WTC11 (cell line): ENCODE data around the gene GPR26. TPM values are rescaled to one million over a fixed set of nuclear protein-coding genes. Genes with fewer than 3 reads are reported as not detected.

ENCODE experiments used
- ATAC-seq: fragments of 200-7000 bp; cut with Tn5 transposase; 2 replicates; pipeline ENCODE4 v1.10.0; 2021; ENCODE audit warnings: mild to moderate bottlenecking, moderate library complexity
- CTCF ChIA-PET: fragments of 300-600 bp; sonication (Branson Sonifier 250); formaldehyde crosslinking; loops from one replicate; lab custom pipeline; 2021; ENCODE audit warnings: antibody characterized with exemption; lab: Charles Lee
- POLR2A ChIA-PET: fragments of 350-600 bp; sonication (Branson Sonifier 250); formaldehyde crosslinking; loops from one replicate; lab custom pipeline; 2021; ENCODE audit warnings: antibody characterized with exemption; lab: Charles Lee
- DNase-seq: peaks from one replicate; pipeline ENCODE4 v3.0.0; 2021; ENCODE audit warnings: low spot score
- H3K27ac Mint-ChIP-seq: 2 replicates; pipeline ENCODE4 v1.8.0; 2021; ENCODE audit warnings: mixed read lengths
- H3K27me3 Mint-ChIP-seq: 2 replicates; pipeline ENCODE4 v1.8.0; 2021; ENCODE audit warnings: low read depth, mild to moderate bottlenecking, moderate library complexity, mixed read lengths
- H3K36me3 Mint-ChIP-seq: 2 replicates; pipeline ENCODE4 v1.8.0; 2021; ENCODE audit warnings: mixed read lengths
- H3K4me1 Mint-ChIP-seq: 2 replicates; pipeline ENCODE4 v1.8.0; 2022; ENCODE audit warnings: mixed read lengths
- H3K4me3 Mint-ChIP-seq: 2 replicates; pipeline ENCODE4 v1.8.0; 2021; ENCODE audit warnings: mild to moderate bottlenecking, moderate library complexity, mixed read lengths
- H3K9me3 Mint-ChIP-seq: 2 replicates; pipeline ENCODE4 v1.8.0; 2021; ENCODE audit warnings: mixed read lengths
- ARID4B ChIP-seq: sonication (generic); formaldehyde crosslinking; IDR thresholded peaks from 2 replicates; pipeline ENCODE4 v1.8.0; 2023; ENCODE audit warnings: missing genetic modification reagents, mild to moderate bottlenecking, borderline replicate concordance
- ATF1 ChIP-seq: sonication (generic); formaldehyde crosslinking; IDR thresholded peaks from 2 replicates; pipeline ENCODE4 v1.8.1; 2023; ENCODE audit warnings: mild to moderate bottlenecking, moderate library complexity, missing genetic modification reagents
- ATF6 ChIP-seq: sonication (generic); formaldehyde crosslinking; IDR thresholded peaks from 2 replicates; pipeline ENCODE4 v1.8.1; 2023; ENCODE audit warnings: mild to moderate bottlenecking, missing genetic modification reagents
- CDX4 ChIP-seq: fragments of 250-450 bp; sonication (Bioruptor Pico); IDR thresholded peaks from 2 replicates; pipeline ENCODE4 v1.9.0; 2021; ENCODE audit warnings: moderate library complexity, mild to moderate bottlenecking, inconsistent platforms, borderline replicate concordance
- CREB1 ChIP-seq: sonication (generic); formaldehyde crosslinking; IDR thresholded peaks from 2 replicates; pipeline ENCODE4 v1.8.0; 2023; ENCODE audit warnings: mild to moderate bottlenecking, missing genetic modification reagents
- CREM ChIP-seq: sonication (generic); formaldehyde crosslinking; IDR thresholded peaks from 2 replicates; pipeline ENCODE4 v1.8.1; 2022; ENCODE audit warnings: mild to moderate bottlenecking, missing genetic modification reagents, moderate library complexity
- ESRRA ChIP-seq: sonication (generic); formaldehyde crosslinking; IDR thresholded peaks from 2 replicates; pipeline ENCODE4 v1.8.1; 2022; ENCODE audit warnings: mild to moderate bottlenecking, missing genetic modification reagents, borderline replicate concordance
- FOXK1 ChIP-seq: sonication (generic); formaldehyde crosslinking; IDR thresholded peaks from 2 replicates; pipeline ENCODE4 v1.8.0; 2022; ENCODE audit warnings: mild to moderate bottlenecking, moderate library complexity, missing genetic modification reagents
- FOXP4 ChIP-seq: sonication (generic); formaldehyde crosslinking; IDR thresholded peaks from 2 replicates; pipeline ENCODE4 v1.8.0; 2022; ENCODE audit warnings: mild to moderate bottlenecking, missing genetic modification reagents
- GRHL2 ChIP-seq: fragments of 250-450 bp; sonication (Bioruptor Pico); IDR thresholded peaks from 2 replicates; pipeline ENCODE4 v1.8.0; 2022; ENCODE audit warnings: mild to moderate bottlenecking, moderate library complexity; ENCODE audit not compliant: insufficient replicate concordance, severe bottlenecking
- IRF2 ChIP-seq: sonication (generic); formaldehyde crosslinking; IDR thresholded peaks from 2 replicates; pipeline ENCODE4 v1.8.0; 2022; ENCODE audit warnings: low read depth, missing genetic modification reagents, borderline replicate concordance
- JAZF1 ChIP-seq: fragments of 250-450 bp; sonication (Bioruptor Pico); IDR thresholded peaks from 2 replicates; pipeline ENCODE4 v1.9.0; 2021; ENCODE audit warnings: moderate library complexity, mild to moderate bottlenecking, inconsistent platforms
- NFE2L1 ChIP-seq: sonication (generic); formaldehyde crosslinking; IDR thresholded peaks from 2 replicates; pipeline ENCODE4 v1.8.1; 2023; ENCODE audit warnings: missing genetic modification reagents
- NFYB ChIP-seq: sonication (generic); formaldehyde crosslinking; conservative IDR thresholded peaks from 2 replicates; pipeline ENCODE4 v1.8.0; 2022; ENCODE audit warnings: low read depth, missing genetic modification reagents
- NR3C1 ChIP-seq: sonication (generic); formaldehyde crosslinking; conservative IDR thresholded peaks from 2 replicates; pipeline ENCODE4 v1.8.1; 2023; ENCODE audit warnings: low read depth, mild to moderate bottlenecking, missing genetic modification reagents
- PREB ChIP-seq: sonication (generic); formaldehyde crosslinking; IDR thresholded peaks from 2 replicates; pipeline ENCODE4 v1.8.1; 2022; ENCODE audit warnings: mild to moderate bottlenecking, missing genetic modification reagents, moderate library complexity, borderline replicate concordance
- SMAD3 ChIP-seq: sonication (generic); formaldehyde crosslinking; IDR thresholded peaks from 2 replicates; pipeline ENCODE4 v1.8.0; 2022; ENCODE audit warnings: missing genetic modification reagents, mild to moderate bottlenecking, borderline replicate concordance
- SMAD4 ChIP-seq: sonication (generic); formaldehyde crosslinking; IDR thresholded peaks from 2 replicates; pipeline ENCODE4 v1.8.0; 2022; ENCODE audit warnings: mild to moderate bottlenecking, missing genetic modification reagents
- TCF7 ChIP-seq: sonication (generic); formaldehyde crosslinking; IDR thresholded peaks from 2 replicates; pipeline ENCODE4 v1.8.0; 2022; ENCODE audit warnings: mild to moderate bottlenecking, low read depth, missing genetic modification reagents, moderate library complexity
- TEAD1 ChIP-seq: sonication (generic); formaldehyde crosslinking; IDR thresholded peaks from 2 replicates; pipeline ENCODE4 v1.8.0; 2022; ENCODE audit warnings: mild to moderate bottlenecking, missing genetic modification reagents
- USF2 ChIP-seq: sonication (generic); formaldehyde crosslinking; IDR thresholded peaks from 2 replicates; pipeline ENCODE4 v1.8.1; 2023; ENCODE audit warnings: mild to moderate bottlenecking, missing genetic modification reagents, moderate library complexity
- ZNF219 ChIP-seq: sonication (generic); formaldehyde crosslinking; IDR thresholded peaks from 2 replicates; pipeline ENCODE4 v1.8.0; 2023; ENCODE audit warnings: missing genetic modification reagents, mild to moderate bottlenecking, borderline replicate concordance
- ZNF263 ChIP-seq: sonication (generic); formaldehyde crosslinking; IDR thresholded peaks from 2 replicates; pipeline ENCODE4 v1.8.1; 2022; ENCODE audit warnings: low read depth, mild to moderate bottlenecking, moderate library complexity, missing genetic modification reagents
- ZNF396 ChIP-seq: fragments of 250-450 bp; sonication (Bioruptor Pico); IDR thresholded peaks from 2 replicates; pipeline ENCODE4 v1.8.0; 2021; ENCODE audit warnings: mild to moderate bottlenecking, moderate library complexity, borderline replicate concordance
- total RNA-seq: library from RNA; stranded (reverse); gene quantifications from 3 replicates; pipeline ENCODE4 v1.2.3, GENCODE V29; 2021

Gene GPR26
- total RNA-seq, 1 experiment from 2014 or later = 0.07 TPM

GRCh38 chr10:123706236-123706635 lies 40.1 kb downstream of the GPR26 start (continued):
- TF ChIP-seq SMAD3 (CRISPR knock-in tag) (no peak), FOXK1 (CRISPR knock-in tag) (no peak), NR3C1 (no peak), PREB (CRISPR knock-in tag) (no peak), TCF7 (no peak), USF2 (no peak)

- Mint-ChIP-seq H3K4me1 (no peaks in the 10 kb centered on the region), H3K9me3 (peaks cover 26% of the 10 kb centered on the region), H3K27ac (no peak overlapping the region), H3K27me3 (peaks cover 5% of the 10 kb centered on the region), H3K4me3 (no peak overlapping the region), H3K36me3 (peaks cover 5% of the 10 kb centered on the region)
- DNase-seq (no peak), ATAC-seq (no peak)
- TF ChIP-seq TCF7 = no peak
- no peak for TF ChIP-seq NFE2L1
- TF ChIP-seq IRF2 (CRISPR knock-in tag) = no peak
- TF ChIP-seq ESRRA = no peak
- no peak for TF ChIP-seq CDX4
- no peak for TF ChIP-seq TEAD1 (CRISPR knock-in tag)
- TF ChIP-seq FOXP4 (CRISPR knock-in tag) = no peak
- no peak for TF ChIP-seq SMAD4 (CRISPR knock-in tag)
- TF ChIP-seq ARID4B (CRISPR knock-in tag) = no peak
- TF ChIP-seq NFYB (CRISPR knock-in tag) = no peak
- no peak for TF ChIP-seq ZNF396 (CRISPR knock-in tag)
- no peak for TF ChIP-seq GRHL2 (CRISPR knock-in tag)
- no peak for TF ChIP-seq ATF1 (CRISPR knock-in tag)
- TF ChIP-seq CREB1 (CRISPR knock-in tag) = no peak
- no peak for TF ChIP-seq ZNF219
- TF ChIP-seq JAZF1 (CRISPR knock-in tag) = no peak
- TF ChIP-seq ZNF263 (CRISPR knock-in tag) = no peak
- TF ChIP-seq CREM (CRISPR knock-in tag) = no peak
- TF ChIP-seq ATF6 (CRISPR knock-in tag) = no peak
- ChIA-PET POLR2A (no interaction called here), CTCF (interaction anchor here (1.6 kb wide), 1 partner anchor 13 kb away, joined by 4 read pairs; no protein-coding TSS in a partner anchor)
These were observed 49.4 kb downstream of the GPR26 start for GRCh38 chr10:123715546-123715945.
